K562 (cell line): ENCODE data around the gene CHPF. TPM values are rescaled to one million over a fixed set of nuclear protein-coding genes. Genes with fewer than 3 reads are reported as not detected.
A peak's percentile ranks its signal among the peaks of the same experiment; 100 is the strongest.

Source experiments
- CBX5 ChIP-seq: IDR thresholded peaks from 2 replicates; pipeline ENCODE4 v1.6.1; 2014; ENCODE audit warnings: low read depth, borderline replicate concordance
- MCM7 ChIP-seq, 2 experiments: fragments of 450-650 bp; IDR thresholded peaks; 2 replicates each; pipeline ENCODE4 v1.6.1; 2016 to 2018
- MTA1 ChIP-seq: fragments of 450-650 bp; IDR thresholded peaks from 2 replicates; pipeline ENCODE4 v1.6.1; 2017; ENCODE audit warnings: borderline replicate concordance
- NR3C1 ChIP-seq: sonication (generic); formaldehyde crosslinking; IDR thresholded peaks from 2 replicates; pipeline ENCODE4 v1.8.1; 2022; ENCODE audit warnings: missing genetic modification reagents
- PTTG1 ChIP-seq: fragments of 450-650 bp; IDR thresholded peaks from 2 replicates; pipeline ENCODE4 v1.6.1; 2016; ENCODE audit warnings: low read depth, mild to moderate bottlenecking, missing genetic modification characterization, missing compliant biosample characterization
- RBM25 ChIP-seq: fragments of 200-400 bp; formaldehyde crosslinking; IDR thresholded peaks from 2 replicates; pipeline ENCODE4 v1.6.1; 2018; ENCODE audit warnings: low read length, low read depth, moderate library complexity; ENCODE audit not compliant: severe bottlenecking
- SIN3B ChIP-seq: fragments of 450-650 bp; IDR thresholded peaks from 2 replicates; pipeline ENCODE4 v1.6.1; 2017; ENCODE audit warnings: low read depth, mild to moderate bottlenecking, moderate library complexity
- ZNF780A ChIP-seq: fragments of 250-450 bp; sonication (Bioruptor Pico); IDR thresholded peaks from 2 replicates; pipeline ENCODE4 v1.5.0; 2021; ENCODE audit warnings: mild to moderate bottlenecking
- polyA plus RNA-seq, 8 experiments: library from polyadenylated mRNA; depleted of rRNA in 4 of 8; stranded (reverse) in 5 of 8; unstranded in 3 of 8; fragments of >200 nt; fragmentation: Nextera tagmentation in 2 of 8; fragmentation: Illumina TruSeq in 1 of 8; extraction: Ambion mirVana in 2 of 8; extraction: Trizol in 1 of 8; gene quantifications; 2 replicates each; pipeline versions ENCODE4 v1.2.1 to v1.2.3, GENCODE V29; 2011 to 2014; ENCODE audit warnings: inconsistent platforms in 1 of 8, missing spikeins in 1 of 8
- total RNA-seq, 7 experiments: library from RNA; depleted of rRNA in 6 of 7; stranded (reverse); fragments of >200 nt in 6 of 7; fragmentation: Illumina TruSeq in 2 of 7; extraction: Trizol in 2 of 7; gene quantifications; 2 replicates each; pipeline versions ENCODE4 v1.2.1 to v1.2.3, GENCODE V29; 2011 to 2021; ENCODE audit warnings: low replicate concordance in 1 of 7
- TF ChIP-seq, protein P1 (sequence below), 3 experiments: fragments of 200-800 bp in 1 of 3; fragments of 250-450 bp in 1 of 3; fragments of 450-650 bp in 1 of 3; sonication (Bioruptor Pico) in 1 of 3; sonication (Bioruptor generic) in 1 of 3; formaldehyde crosslinking in 1 of 3; IDR thresholded peaks; 2 replicates each; pipeline versions ENCODE4 v1.6.1 to v1.8.0; 2016 to 2022; ENCODE audit warnings: mild to moderate bottlenecking in 2 of 3, missing genetic modification characterization in 2 of 3, missing compliant biosample characterization in 1 of 3, moderate library complexity in 1 of 3
- TF ChIP-seq, protein P2 (sequence below): fragments of 450-650 bp; formaldehyde crosslinking; IDR thresholded peaks from 2 replicates; pipeline ENCODE4 v1.4.0; 2020; ENCODE audit warnings: mild to moderate bottlenecking
- TF ChIP-seq, protein P3 (sequence below): fragments of 450-650 bp; formaldehyde crosslinking; IDR thresholded peaks from 2 replicates; pipeline ENCODE4 v1.4.0; 2022; ENCODE audit warnings: missing genetic modification characterization
- TF ChIP-seq, protein P4 (sequence below): fragments of 450-650 bp; IDR thresholded peaks from 2 replicates; pipeline ENCODE4 v1.6.1; 2016; ENCODE audit warnings: antibody characterized with exemption
- TF ChIP-seq, protein P5 (sequence below), 2 experiments: fragments of 450-650 bp in 1 of 2; sonication (generic) in 1 of 2; formaldehyde crosslinking; conservative IDR thresholded peaks; 2 replicates each; pipeline versions ENCODE4 v1.4.0 to v1.8.1; 2020 to 2022; ENCODE audit warnings: mild to moderate bottlenecking in 1 of 2, missing genetic modification reagents in 1 of 2
- TF ChIP-seq, protein P6 (sequence below): fragments of 250-450 bp; sonication (Bioruptor Pico); IDR thresholded peaks from 2 replicates; pipeline ENCODE4 v1.5.0; 2020; ENCODE audit warnings: mild to moderate bottlenecking, borderline replicate concordance

The CHPF gene
- total and polyA plus RNA-seq, 9 of the 15 experiments (the other 6 are each of a cell fraction or from before 2014, with no cell fraction given) = 0.15 to 57.2 (median 7.9) TPM

DNA sequence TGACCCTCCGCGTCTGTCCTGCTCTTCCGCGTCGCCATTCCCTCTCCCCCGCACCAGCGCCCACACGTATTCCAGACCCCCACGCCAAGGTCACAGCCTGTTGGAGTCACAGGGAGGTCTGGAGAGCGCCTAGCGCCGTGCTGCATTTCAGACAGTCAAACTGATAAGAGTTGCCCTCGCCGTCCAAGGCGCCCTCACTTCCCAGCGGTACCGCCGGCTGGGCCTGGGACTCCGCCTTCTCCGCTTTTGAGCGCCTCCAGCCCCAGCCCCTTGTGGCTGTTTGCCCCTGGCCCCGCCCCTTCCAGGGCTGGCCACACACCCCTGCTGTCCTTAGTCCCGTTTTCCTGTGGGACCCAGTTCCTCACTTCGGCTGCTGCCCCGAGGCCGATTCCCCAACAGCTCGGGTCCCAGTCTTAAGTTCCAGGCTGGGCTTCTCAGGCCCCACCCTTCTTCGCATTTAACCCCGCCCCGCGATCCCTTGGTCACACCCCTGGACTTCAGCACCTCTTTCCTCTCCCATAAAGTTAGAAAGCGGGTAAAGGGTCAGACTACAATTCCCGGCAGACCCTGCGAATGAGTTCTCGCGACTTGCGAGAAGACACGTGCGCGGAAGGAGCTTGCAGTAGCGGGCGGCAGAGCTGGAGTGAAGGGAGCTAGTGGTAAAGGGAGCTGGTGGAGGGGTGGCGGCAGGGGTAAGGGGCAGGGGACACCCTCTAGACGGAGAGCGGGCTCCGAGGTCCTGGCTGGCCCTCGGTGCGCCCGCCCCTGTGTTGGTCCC is 45.1 kb downstream of the CHPF start, which contains the start of gene GMPPA (continued):
- TF ChIP-seq, protein P1, sequence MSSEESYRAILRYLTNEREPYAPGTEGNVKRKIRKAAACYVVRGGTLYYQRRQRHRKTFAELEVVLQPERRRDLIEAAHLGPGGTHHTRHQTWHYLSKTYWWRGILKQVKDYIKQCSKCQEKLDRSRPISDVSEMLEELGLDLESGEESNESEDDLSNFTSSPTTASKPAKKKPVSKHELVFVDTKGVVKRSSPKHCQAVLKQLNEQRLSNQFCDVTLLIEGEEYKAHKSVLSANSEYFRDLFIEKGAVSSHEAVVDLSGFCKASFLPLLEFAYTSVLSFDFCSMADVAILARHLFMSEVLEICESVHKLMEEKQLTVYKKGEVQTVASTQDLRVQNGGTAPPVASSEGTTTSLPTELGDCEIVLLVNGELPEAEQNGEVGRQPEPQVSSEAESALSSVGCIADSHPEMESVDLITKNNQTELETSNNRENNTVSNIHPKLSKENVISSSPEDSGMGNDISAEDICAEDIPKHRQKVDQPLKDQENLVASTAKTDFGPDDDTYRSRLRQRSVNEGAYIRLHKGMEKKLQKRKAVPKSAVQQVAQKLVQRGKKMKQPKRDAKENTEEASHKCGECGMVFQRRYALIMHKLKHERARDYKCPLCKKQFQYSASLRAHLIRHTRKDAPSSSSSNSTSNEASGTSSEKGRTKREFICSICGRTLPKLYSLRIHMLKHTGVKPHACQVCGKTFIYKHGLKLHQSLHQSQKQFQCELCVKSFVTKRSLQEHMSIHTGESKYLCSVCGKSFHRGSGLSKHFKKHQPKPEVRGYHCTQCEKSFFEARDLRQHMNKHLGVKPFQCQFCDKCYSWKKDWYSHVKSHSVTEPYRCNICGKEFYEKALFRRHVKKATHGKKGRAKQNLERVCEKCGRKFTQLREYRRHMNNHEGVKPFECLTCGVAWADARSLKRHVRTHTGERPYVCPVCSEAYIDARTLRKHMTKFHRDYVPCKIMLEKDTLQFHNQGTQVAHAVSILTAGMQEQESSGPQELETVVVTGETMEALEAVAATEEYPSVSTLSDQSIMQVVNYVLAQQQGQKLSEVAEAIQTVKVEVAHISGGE (CRISPR knock-in tag; IDR thresholded peaks at IDR 0.05) = peak in 1 of 3 experiments; percentile 79; a peak in 2 of 6 replicates
- no peak for TF ChIP-seq CBX5
- TF ChIP-seq, protein P2, sequence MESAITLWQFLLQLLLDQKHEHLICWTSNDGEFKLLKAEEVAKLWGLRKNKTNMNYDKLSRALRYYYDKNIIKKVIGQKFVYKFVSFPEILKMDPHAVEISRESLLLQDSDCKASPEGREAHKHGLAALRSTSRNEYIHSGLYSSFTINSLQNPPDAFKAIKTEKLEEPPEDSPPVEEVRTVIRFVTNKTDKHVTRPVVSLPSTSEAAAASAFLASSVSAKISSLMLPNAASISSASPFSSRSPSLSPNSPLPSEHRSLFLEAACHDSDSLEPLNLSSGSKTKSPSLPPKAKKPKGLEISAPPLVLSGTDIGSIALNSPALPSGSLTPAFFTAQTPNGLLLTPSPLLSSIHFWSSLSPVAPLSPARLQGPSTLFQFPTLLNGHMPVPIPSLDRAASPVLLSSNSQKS = no peak
- no peak; the same call in 1 of the 2 replicates for TF ChIP-seq SIN3B
- no peak for TF ChIP-seq PTTG1 (tag)
- no peak for TF ChIP-seq MTA1
- no peak for TF ChIP-seq MCM7 (IDR thresholded peaks at IDR 0.05)
- TF ChIP-seq, protein P3, sequence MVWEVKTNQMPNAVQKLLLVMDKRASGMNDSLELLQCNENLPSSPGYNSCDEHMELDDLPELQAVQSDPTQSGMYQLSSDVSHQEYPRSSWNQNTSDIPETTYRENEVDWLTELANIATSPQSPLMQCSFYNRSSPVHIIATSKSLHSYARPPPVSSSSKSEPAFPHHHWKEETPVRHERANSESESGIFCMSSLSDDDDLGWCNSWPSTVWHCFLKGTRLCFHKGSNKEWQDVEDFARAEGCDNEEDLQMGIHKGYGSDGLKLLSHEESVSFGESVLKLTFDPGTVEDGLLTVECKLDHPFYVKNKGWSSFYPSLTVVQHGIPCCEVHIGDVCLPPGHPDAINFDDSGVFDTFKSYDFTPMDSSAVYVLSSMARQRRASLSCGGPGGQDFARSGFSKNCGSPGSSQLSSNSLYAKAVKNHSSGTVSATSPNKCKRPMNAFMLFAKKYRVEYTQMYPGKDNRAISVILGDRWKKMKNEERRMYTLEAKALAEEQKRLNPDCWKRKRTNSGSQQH = no peak
- peak; percentile 62 for TF ChIP-seq RBM25
- TF ChIP-seq, protein P4, sequence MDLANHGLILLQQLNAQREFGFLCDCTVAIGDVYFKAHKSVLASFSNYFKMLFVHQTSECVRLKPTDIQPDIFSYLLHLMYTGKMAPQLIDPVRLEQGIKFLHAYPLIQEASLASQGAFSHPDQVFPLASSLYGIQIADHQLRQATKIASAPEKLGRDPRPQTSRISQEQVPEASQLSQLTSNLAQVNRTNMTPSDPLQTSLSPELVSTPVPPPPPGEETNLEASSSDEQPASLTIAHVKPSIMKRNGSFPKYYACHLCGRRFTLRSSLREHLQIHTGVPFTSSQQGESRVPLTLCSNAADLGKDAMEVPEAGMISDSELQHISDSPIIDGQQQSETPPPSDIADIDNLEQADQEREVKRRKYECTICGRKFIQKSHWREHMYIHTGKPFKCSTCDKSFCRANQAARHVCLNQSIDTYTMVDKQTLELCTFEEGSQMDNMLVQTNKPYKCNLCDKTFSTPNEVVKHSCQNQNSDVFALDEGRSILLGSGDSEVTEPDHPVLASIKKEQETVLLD = peak; percentile 37; the same call in 1 of the 2 replicates
- no peak for TF ChIP-seq NR3C1 (CRISPR knock-in tag)
- TF ChIP-seq, protein P5, sequence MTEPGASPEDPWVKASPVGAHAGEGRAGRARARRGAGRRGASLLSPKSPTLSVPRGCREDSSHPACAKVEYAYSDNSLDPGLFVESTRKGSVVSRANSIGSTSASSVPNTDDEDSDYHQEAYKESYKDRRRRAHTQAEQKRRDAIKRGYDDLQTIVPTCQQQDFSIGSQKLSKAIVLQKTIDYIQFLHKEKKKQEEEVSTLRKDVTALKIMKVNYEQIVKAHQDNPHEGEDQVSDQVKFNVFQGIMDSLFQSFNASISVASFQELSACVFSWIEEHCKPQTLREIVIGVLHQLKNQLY (CRISPR knock-in tag; conservative IDR thresholded peaks at IDR 0.05) = no peak
- TF ChIP-seq, protein P6, sequence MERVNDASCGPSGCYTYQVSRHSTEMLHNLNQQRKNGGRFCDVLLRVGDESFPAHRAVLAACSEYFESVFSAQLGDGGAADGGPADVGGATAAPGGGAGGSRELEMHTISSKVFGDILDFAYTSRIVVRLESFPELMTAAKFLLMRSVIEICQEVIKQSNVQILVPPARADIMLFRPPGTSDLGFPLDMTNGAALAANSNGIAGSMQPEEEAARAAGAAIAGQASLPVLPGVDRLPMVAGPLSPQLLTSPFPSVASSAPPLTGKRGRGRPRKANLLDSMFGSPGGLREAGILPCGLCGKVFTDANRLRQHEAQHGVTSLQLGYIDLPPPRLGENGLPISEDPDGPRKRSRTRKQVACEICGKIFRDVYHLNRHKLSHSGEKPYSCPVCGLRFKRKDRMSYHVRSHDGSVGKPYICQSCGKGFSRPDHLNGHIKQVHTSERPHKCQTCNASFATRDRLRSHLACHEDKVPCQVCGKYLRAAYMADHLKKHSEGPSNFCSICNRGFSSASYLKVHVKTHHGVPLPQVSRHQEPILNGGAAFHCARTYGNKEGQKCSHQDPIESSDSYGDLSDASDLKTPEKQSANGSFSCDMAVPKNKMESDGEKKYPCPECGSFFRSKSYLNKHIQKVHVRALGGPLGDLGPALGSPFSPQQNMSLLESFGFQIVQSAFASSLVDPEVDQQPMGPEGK (CRISPR knock-in tag) = no peak
- no peak for TF ChIP-seq ZNF780A (CRISPR knock-in tag)
